ENCODE data around the gene IGF1R.

The IGF1R gene

GRCh38 chr15:98778960-98779359 lies 130.6 kb downstream of the IGF1R start:
- DNase-seq: no peak

- DNase-seq: peak; percentile 64
These were observed 131.2 kb downstream of the IGF1R start for GRCh38 chr15:98779463-98780071.

DNA sequence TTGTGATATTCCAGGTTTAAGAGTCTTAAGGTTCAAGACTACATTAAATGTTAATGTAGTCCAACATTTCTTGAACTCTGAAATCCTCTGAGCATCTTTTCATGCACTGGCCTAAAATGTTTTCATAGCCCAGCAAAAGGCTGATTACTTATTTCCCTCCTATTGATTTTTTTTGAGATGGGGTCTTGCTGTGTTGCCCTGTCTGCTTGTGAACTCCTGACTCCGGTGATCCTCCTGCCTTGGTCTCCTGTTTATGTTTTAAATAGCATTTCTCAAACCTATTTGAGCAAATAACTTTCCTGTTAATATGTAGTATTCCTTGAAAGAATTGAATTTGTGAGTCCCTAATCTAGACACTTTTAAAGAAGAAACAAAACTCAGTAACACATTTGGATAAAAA lies 133.5 kb downstream of the IGF1R start:
- no peak for DNase-seq

GRCh38 chr15:98782801-98783200 lies 134.5 kb downstream of the IGF1R start:
- DNase-seq: no peak

GRCh38 chr15:98785431-98785806 lies 137.1 kb downstream of the IGF1R start:
- DNase-seq: no peak

DNA sequence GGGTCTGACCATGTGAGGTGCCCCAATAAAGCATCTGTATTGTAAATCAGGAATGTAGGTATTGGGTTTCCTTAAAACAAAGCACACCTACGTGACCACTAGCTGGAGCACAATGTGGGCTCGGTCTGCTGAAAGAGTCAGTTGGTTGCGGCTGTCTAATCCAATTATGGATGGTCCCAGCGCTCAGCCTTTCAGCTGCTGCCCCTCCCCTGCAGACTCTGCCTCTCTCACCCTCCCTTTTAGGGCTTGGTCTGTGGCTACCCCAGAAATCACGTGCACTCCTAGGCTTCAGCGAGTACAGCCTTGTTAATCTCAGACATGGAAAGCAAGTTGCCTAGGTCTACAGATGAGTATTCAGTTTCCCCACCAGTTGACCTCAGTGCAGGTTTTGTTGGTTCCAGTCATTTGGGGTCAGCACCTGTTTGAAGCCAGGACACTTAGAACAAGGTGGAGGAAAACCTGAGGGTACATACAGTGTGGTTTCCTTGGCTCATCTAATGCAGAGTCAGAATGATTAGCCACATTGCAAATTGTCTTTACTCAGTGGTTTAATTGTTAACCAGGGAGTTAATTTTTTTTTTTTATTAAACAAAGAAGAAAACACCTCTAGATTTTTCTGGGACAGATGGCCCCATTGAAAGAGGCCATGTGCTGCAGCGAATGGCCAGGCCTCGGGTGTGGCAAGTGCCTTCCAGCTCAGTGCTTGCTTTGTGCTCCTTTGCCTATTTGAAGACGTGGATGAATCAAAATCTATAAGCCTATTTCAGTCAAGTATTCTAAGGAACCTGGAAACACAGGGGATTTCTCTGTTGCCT lies 137.7 kb downstream of the IGF1R start:
- no peak for DNase-seq

GRCh38 chr15:98786717-98787116 lies 138.4 kb downstream of the IGF1R start:
- no peak for DNase-seq

GRCh38 chr15:98787194-98787593 lies 138.9 kb downstream of the IGF1R start:
- no peak for DNase-seq

DNA sequence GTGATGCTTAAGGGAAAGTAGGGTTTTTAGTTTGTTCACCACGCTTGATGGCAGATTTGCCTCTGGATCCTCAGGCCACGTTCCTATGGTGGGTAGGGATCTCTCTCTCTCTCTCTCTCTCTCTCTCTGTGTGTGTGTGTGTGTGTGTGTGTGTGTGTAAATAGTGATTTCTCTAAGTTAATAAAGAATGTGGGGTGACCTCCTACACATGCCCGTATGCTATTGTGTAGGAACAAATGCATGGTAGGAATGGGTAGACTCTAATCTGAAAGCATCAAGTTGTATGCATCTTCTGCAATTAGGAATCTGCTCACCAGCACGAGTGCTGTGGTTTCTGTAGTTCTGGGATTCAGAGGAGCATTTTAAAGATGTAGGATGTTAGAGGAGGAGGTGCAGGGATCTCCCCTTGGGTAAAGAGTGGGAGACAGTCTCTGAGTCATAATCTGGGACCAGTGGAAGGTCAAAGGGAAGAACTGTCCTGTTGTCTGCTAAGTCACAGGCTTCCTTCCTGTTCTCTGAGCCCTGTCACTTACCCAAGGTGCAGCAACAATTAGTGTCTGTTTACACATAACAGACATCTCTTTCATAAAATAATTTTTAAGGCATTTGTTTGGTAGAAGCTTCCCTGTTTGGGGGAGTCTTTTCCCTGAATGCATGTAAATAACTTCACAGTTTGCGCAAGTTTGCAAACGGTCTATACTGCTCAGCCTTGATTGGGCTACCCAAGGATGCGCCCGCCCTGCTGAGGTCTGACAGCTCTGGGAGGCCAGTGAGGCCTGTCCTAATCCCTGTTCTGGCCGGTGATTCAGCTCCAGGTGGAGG lies 139.8 kb downstream of the IGF1R start:
- DNase-seq: no peak

DNA sequence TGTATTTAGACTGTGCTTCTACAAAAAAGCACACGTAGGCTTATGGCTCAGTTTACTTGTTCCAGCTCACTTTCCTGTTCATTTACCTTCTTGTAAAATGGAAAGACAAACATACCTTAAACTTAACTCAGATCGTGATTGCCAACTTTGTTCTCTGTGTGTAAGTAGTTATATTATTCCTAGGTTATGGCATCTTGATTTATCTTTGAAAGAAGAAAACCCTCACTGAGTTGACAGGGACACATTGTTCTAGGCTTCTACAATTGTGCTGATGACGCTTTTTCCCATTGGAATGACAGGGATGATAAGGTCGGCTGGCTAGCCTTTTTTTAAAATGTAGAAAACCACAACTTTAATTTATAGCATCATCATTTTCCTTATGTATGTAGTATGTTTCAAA lies 140.7 kb downstream of the IGF1R start:
- DNase-seq: no peak

- no peak for DNase-seq
These were observed 141.9 kb downstream of the IGF1R start for GRCh38 chr15:98790270-98790669.

DNA sequence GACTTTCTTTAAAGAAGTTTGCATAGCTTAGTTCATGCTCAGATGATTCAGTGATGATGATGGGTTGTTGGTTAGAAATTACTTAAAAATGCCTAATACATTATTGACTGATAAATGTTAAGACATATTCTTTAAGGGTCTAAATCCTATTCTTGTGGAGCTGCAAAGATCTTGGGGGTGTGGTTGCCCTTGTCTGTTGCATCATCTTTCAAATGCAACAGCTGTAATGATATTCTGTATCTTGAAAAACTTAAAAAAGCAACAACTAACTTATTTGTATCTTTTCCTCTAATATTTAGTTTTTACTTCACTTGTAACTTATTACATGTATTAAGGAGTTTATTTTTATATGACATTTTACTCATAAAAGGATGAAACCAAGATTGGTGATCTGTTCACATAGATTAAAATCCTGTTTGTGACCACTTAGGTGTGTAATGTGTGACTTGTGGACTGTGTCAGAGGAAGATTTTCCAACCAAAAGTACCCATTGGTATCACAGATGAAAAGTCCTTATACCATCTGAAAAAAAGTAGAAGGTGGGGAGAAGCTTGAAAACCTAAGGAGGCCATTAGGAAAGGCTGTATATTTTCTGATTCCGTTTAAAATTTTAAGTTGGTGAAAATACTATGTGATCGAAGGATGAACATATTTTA lies 142.8 kb downstream of the IGF1R start:
- no peak for DNase-seq

DNA sequence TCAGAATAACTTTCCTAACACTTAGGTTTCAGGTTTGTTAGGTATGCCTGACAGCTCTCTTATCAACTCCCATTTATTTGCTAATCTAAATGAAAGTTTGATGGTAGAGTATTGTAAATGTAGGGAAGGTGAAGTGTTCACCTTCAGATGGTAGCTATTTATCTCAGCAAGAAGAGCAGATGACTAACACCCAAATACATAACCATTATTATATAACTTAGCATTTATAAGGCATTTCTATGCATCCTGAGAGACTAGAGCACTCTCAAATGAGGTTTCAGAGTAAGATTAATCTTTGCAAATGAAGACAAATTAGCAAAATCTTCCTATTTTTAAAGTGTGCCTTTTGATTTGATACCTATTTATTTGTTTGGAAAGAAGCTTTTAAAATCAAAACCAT lies 143.8 kb downstream of the IGF1R start:
- DNase-seq: no peak

DNA sequence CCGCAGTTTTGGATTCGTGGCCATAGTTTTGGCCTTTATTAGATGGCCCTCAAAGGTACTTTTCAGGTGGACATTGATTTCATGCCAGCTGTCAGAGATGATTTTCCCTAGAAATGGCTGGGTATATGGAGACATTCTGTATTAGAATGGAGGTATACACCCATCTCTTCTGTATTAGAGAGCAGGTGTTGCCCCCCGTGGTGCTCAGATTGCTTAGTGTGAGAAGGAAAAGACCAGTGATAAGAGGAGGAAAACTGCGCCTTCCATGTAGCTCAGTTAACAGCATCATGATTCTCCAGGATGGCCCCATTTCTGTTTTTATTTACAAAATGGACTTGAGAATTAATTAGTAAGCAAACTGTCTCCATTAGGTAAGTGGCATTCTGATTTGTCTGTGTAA lies 145.9 kb downstream of the IGF1R start:
- DNase-seq: no peak

DNA sequence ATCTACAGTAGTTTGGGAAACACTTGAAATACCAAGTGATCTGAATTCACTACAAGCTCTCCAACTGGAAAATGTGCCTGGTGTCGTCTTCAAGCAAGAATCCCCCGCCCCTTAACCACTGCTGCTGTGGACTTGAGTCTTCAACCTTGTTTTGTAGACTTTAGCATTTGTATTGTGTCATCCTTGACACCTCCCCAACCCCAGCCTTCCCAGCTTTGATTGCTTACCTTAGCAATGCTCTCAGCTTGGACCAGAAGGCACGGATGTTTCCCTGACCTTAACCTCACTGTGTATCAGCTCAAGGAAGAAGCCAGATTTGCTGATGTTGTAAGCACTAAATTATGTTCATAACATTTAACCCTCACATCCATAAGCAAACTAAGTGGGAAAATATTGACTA lies 146.4 kb downstream of the IGF1R start:
- no peak for DNase-seq

- no peak for DNase-seq
These were observed 147.6 kb downstream of the IGF1R start for GRCh38 chr15:98795980-98796379.

- no peak for DNase-seq
These were observed 148.5 kb downstream of the IGF1R start for GRCh38 chr15:98796685-98797357.

DNA sequence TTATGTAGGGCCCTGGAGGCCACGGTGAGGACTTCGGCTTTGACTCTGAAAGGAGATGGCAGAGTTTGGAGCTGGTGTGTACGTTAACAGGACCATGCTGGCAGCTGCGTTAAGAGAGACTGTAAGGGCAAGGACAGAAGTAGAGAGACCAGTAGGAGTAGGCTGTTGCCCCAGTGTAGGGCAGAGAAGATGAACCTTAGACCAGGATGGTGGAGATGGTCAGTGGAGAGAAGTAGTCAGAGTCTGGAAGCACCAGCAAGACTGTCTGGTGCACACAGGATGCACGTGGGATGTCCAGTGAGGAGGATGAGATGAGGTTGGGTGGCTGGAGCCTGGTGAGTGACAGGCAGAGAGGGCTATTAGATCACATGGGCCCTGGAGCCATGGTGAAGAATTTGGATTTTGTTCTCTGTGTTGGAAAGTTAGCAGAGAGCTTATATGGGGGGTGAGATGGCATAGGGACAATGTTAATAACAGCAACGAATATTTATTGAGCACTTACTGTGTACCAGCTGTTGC lies 150.1 kb downstream of the IGF1R start:
- no peak for DNase-seq

DNA sequence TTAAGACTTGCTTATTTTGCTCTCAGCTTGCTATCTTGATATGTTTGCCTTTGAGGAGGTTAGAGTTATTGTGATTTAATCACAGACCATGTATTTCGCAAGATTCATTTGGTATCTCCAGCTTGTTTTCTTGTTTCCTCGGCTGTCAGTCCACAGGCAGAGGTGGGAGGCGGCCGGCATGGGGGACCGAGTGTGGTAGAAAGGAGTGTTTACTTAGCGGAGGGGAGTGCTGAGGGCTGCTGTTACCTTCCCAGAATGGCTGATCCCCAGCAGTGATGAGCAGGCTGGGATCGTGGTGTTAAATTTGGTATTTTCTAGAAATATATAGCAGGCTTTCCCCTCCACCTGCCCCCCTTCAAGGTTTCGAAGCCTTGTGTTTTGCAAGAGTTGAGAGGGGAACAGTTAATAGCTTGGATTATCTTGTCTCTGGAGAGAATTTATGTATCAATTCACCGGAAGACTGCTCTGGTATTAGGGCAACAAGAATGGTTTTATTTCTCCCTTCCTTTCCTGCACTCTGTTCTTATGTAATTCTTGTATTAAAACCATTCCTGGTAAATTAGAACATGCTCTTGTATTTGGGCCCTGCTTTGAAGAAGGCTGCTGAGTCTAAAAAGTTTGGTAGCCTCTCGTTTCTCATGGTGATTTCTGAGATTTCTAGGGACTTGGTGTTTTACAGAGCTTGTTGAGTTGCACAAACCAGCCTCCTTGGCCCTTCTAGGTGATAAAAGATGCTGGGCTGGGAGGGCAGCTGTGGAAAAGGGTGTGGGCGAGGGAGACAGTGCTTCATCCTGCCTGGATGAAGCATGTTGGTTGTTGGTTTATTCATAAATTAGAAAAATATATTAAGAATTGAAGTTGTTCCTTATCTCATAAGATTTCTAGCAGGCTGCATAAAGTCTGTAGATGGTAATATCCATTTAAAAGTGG lies 151.4 kb downstream of the IGF1R start:
- no peak for DNase-seq

DNA sequence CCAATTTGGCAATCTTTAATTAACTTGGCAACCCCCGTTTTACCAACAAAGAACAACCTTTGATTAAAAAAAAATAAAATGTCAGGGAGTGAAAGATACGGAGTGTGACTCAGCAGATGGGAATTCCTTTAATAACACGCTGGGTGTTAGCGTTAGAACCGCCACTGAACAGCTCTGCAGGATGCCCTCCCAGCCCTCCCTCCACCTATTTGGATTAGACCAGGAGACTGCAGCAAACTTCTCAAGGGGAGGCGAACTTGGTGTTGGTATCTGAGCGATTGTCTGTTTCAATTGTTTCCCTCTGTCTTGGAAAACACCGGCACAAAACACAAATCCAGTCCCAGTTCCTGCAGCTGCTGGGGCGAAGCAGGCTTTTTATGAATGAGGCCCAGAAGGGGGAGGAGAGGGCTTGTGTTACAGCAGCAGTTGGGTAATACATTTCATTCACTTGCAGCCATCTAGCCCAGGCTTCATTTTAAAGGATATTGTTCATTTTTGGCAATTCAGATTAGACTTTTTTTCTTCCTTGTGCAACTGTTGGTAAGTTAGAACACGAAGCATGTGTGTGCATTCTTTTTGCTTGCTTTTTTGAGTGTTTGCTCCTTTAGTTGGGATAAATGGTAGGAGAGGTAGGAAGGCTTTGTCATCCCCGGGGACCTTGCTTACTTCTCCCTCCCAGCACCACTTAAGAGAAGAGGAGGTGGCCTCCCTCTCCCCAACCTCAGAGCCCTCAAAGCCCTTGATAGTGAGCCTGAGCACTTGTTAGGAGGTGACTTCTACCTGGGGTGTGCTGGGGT lies 152.3 kb downstream of the IGF1R start:
- DNase-seq: no peak

DNA sequence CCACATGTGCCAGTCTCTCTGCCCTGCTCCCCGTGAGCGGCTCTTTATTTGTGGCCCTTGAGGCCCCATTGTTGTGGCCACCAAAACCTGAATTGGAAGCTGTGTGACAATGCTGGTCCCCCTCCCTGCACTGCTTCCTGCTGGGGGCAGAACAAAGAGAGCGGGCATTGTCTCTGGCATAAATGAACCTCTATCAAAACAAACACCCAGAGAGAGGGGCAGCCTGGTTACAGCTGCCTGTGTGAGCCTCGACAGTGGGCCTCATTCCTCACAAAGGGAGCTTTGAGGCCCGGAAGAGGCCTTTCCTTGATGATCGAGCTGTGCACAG lies 152.9 kb downstream of the IGF1R start:
- no peak for DNase-seq
